ENCODE results near the gene TACC2. TPM values are rescaled to one million over a fixed set of nuclear protein-coding genes. Genes with fewer than 3 reads are reported as not detected.
"Not testable (repeated sequence)": the region's sequence is repeated elsewhere in the genome, so short reads cannot be mapped to it uniquely, and the experiment has no call there.

TACC2 gene
- total and polyA plus RNA-seq, 4 donors, result 21.6 to 107 (median 64.9) TPM

DNA sequence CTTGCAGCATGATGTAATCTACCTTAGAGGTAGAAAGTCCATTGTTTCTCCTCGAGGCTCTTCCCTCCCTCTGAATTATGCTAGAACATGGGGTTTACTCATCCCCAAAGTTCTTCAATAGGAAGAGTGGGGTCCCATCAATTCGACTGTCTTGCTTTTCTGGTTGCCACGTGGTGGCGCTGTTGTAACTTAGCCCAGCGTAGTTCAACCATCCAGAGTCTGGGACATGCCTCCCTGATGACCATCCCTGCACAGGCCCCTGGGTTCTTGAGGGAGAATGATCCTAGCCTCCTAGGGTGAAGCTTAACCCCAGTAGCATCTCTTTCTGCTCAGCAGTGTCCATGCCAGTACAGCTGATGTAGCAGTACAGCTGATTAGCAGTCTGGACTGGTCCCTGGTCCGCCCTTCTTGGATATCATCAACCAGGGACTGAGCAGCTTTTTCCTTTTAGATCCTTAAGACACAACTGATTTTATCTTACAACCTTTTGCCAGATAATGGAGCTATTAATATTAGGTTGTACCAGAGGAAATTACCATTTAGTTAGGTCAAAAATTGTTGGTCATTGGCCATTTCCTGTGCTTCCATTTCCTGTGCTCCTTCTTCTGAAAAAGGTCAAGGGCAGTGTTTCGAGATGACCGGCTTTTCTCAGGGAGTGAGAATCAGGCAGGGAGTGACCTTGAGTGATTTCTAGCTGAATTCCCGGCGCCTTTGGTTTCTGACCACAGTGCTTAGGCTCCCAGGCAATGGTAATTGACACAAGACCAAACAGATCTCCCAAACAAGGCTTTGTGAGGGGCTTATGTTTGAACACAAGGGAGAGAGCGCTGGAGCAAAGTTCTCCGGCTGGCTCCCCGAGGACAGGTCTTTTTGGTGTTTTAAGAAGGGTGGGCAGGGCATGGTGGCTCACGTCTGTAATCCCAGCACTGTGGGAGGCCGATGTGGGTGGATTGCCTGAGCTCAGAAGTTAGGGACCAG lies 65.4 kb downstream of the TACC2 start:
- DNase-seq (ENCODE audit: low read depth in 4 of 6, low spot score in 6 of 6), result peak in 1 of 6 donors; percentile 30

DNA sequence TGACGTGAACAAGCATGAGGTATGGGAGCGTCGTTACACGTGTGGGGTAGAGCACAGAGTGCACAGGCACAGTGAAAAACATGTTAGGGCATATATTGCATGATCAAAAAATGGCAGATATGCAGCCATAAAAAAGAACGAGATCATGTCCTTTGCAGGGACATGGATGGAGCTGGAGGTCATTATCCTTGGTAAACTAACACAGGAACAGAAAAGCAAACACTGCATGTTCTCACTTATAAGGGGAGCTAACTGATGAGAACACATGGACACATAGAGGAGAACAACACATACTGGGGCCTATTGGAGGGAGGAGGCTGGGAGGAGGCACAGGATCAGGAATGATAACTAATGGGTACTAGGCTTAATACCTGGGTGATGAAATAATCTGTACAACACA lies 66.3 kb downstream of the TACC2 start:
- DNase-seq (ENCODE audit: low read depth in 4 of 6, low spot score in 6 of 6), result no peak
- Histone ChIP-seq H3K9me3 (ENCODE audit: control insufficient read depth, insufficient read depth, low read length) (no peaks in the 10 kb centered on the region), H3K27me3 (ENCODE audit: control insufficient read depth, insufficient read depth, low read length) (no peaks in the 10 kb centered on the region), H3K27ac (ENCODE audit: low read depth, low read length) (no peak overlapping the region), H3K36me3 (ENCODE audit: control insufficient read depth, insufficient read depth, low read length) (no peaks in the 10 kb centered on the region), H3K4me1 (ENCODE audit: control insufficient read depth, insufficient read depth, low read length) (peaks cover 5% of the 10 kb centered on the region), H3K4me3 (ENCODE audit: low read depth, low read length) (no peak overlapping the region)
- WGBS (ENCODE audit: insufficient coverage), result 94% methylated on average over 5 of the region's 5 CpGs

More for the DNA sequence above, 65.4 kb downstream of the TACC2 start:
- H3K4me3 ChIP-seq (ENCODE audit: low read depth, low read length), result no peak overlapping the region
- H3K27me3 ChIP-seq (ENCODE audit: control insufficient read depth, insufficient read depth, low read length), result no peaks in the 10 kb centered on the region
- H3K4me1 ChIP-seq (ENCODE audit: control insufficient read depth, insufficient read depth, low read length), result peaks cover 5% of the 10 kb centered on the region
- H3K27ac ChIP-seq (ENCODE audit: low read depth, low read length), result no peak overlapping the region
- no peaks in the 10 kb centered on the region for H3K9me3 ChIP-seq (ENCODE audit: control insufficient read depth, insufficient read depth, low read length)
- no peaks in the 10 kb centered on the region for H3K36me3 ChIP-seq (ENCODE audit: control insufficient read depth, insufficient read depth, low read length)
- 47% methylated on average over 12 of the region's 15 CpGs for WGBS (ENCODE audit: insufficient coverage)

DNA sequence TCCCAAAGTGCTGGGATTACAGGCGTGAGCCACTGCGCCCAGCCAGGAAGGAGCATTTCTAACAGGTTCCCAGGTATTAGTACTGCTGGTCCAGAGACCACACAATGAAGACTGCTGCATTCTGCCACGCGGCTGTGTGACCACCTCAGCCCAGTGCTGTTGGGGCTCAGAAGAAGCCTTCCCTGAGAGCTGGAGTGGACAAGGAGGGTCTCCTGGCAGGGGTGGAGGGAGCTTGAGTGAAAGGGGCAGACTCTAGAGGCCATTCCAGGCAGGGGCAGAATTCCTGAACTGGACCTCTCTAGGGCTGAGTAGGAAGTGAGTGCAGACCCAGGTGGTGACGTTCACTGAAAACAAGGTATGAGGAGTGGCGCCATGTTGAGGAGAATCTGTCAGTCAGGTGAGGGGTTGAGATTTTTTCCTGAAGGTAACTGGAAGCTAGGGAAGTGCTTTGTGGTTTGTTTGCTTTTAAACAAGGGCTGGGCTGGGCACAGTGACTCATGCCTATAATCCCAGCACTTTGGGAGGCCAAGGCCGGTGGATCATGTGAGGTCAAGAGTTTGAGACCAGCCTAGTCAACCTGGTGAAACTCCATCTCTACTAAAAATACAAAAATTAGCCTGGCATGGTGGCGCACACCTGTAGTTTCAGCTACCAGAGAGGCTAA lies 67.6 kb downstream of the TACC2 start:
- no peaks in the 10 kb centered on the region for H3K27me3 ChIP-seq (ENCODE audit: control insufficient read depth, insufficient read depth, low read length)
- 98% methylated on average over 7 of the region's 8 CpGs for WGBS (ENCODE audit: insufficient coverage)
- no peaks in the 10 kb centered on the region for H3K9me3 ChIP-seq (ENCODE audit: control insufficient read depth, insufficient read depth, low read length)
- no peaks in the 10 kb centered on the region for H3K36me3 ChIP-seq (ENCODE audit: control insufficient read depth, insufficient read depth, low read length)
- no peaks in the 10 kb centered on the region for H3K4me1 ChIP-seq (ENCODE audit: control insufficient read depth, insufficient read depth, low read length)
- no peak overlapping the region for H3K27ac ChIP-seq (ENCODE audit: low read depth, low read length)
- DNase-seq (ENCODE audit: low read depth in 4 of 6, low spot score in 6 of 6), result no peak
- no peak overlapping the region for H3K4me3 ChIP-seq (ENCODE audit: low read depth, low read length)

DNA sequence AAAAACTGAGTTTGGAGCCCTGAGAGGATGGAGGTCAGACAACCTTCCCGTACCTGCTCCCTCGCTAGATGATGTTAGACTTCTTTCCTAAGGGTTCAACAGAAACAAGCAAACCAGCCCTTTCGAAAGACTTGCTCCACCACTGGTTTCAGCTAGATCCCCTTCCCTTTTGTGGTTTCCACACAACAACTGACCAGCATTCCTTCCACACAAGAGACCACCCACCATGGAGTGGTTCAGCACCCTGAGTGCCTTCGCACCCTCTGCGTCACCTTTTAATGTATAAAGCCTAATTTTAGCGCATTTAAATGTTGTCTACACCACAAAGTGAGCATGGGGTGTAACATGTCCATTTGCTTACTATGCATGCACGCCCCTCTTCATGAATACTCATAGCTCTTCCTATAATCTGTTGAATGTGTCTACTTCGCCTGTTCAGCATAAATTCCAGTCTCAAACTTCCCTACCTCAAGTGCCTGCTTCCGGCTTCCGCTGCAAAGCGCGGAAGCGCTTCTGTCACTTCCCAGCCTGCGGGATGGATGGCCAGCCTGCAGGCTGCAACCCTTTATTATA lies 69.0 kb downstream of the TACC2 start:
- Histone ChIP-seq H3K4me3 (ENCODE audit: low read depth, low read length) (no peak overlapping the region), H3K27ac (ENCODE audit: low read depth, low read length) (no peak overlapping the region), H3K27me3 (ENCODE audit: control insufficient read depth, insufficient read depth, low read length) (no peaks in the 10 kb centered on the region), H3K9me3 (ENCODE audit: control insufficient read depth, insufficient read depth, low read length) (no peaks in the 10 kb centered on the region), H3K36me3 (ENCODE audit: control insufficient read depth, insufficient read depth, low read length) (no peaks in the 10 kb centered on the region), H3K4me1 (ENCODE audit: control insufficient read depth, insufficient read depth, low read length) (no peaks in the 10 kb centered on the region)
- WGBS (ENCODE audit: insufficient coverage), result 76% methylated on average over 6 of the region's 14 CpGs
- no peak for DNase-seq (ENCODE audit: low read depth in 4 of 6, low spot score in 6 of 6)

DNA sequence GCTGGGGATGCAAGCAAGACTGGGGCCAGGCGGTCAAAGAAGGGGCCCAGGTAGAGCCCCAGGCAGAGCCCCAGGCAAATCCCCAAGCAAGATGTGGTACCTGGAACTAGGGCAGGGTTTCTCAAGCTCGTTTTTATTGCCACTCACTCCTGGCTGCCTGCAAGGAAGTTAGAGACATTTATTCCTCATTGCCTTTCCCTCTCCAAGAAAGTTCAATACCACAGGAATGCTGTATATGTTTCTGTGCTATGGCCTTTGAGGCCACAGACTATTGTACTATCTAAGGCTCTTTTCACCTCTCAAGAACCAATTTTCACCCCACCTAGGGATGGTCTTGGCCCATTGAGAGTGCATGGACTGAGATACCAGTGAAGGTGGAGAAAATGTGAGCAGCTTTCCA lies 71.3 kb downstream of the TACC2 start:
- Histone ChIP-seq H3K4me1 (ENCODE audit: control insufficient read depth, insufficient read depth, low read length) (peaks cover 3% of the 10 kb centered on the region), H3K4me3 (ENCODE audit: low read depth, low read length) (no peak overlapping the region), H3K9me3 (ENCODE audit: control insufficient read depth, insufficient read depth, low read length) (no peaks in the 10 kb centered on the region), H3K27ac (ENCODE audit: low read depth, low read length) (no peak overlapping the region), H3K36me3 (ENCODE audit: control insufficient read depth, insufficient read depth, low read length) (no peaks in the 10 kb centered on the region), H3K27me3 (ENCODE audit: control insufficient read depth, insufficient read depth, low read length) (no peaks in the 10 kb centered on the region)
- 47% methylated on average over 1 of the region's 2 CpGs for WGBS (ENCODE audit: insufficient coverage)
- no peak for DNase-seq (ENCODE audit: low read depth in 4 of 6, low spot score in 6 of 6)

DNA sequence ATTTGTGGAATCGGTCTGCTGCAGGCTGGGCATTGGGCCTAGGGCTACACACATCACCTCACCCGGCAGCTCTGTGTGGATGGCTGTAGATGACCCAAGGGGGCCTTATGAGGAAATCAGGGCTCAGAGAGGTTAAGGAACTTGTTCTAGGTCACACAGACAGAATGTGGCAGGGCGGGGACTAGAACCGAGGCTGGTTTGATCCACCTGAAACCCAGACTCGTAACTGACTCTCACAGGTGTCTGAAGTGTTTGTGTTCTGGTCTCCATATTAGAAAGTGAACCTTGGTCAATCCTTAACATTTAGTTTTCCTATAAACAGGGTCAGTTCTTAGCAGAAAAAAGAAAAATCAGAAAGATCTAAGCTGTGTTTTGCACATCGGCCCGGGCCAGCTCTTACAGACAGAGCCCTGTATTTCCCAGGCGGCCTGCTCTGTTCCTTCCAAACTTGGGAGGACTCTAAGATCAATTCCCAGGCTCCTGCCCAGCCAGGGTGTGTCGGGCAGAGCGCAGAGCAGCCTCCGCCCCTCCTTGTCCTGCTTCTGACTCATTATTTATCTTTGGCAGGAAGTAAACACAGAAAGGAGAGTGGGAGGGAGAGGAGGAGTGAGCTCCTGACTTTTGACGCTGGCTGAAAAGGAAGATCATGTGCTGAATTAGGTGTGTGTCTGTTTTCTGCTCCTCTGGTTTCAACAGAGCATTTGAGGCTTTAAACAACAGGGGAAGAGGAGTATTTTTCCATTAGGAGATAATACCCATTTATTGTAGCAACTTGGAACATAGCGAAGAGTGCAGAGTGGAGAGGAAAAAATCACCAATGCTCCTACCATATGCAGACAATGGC lies 74.1 kb downstream of the TACC2 start:
- peak overlapping the region; percentile 54 for H3K27ac ChIP-seq (ENCODE audit: low read depth, low read length)
- no peaks in the 10 kb centered on the region for H3K36me3 ChIP-seq (ENCODE audit: control insufficient read depth, insufficient read depth, low read length)
- 37% methylated on average over 8 of the region's 13 CpGs for WGBS (ENCODE audit: insufficient coverage)
- H3K4me3 ChIP-seq (ENCODE audit: low read depth, low read length), result no peak overlapping the region
- peaks cover 3% of the 10 kb centered on the region for H3K4me1 ChIP-seq (ENCODE audit: control insufficient read depth, insufficient read depth, low read length)
- no peaks in the 10 kb centered on the region for H3K27me3 ChIP-seq (ENCODE audit: control insufficient read depth, insufficient read depth, low read length)
- no peaks in the 10 kb centered on the region for H3K9me3 ChIP-seq (ENCODE audit: control insufficient read depth, insufficient read depth, low read length)
- DNase-seq (ENCODE audit: low read depth in 4 of 6, low spot score in 6 of 6), result peak in 1 of 6 donors; percentile 58

DNA sequence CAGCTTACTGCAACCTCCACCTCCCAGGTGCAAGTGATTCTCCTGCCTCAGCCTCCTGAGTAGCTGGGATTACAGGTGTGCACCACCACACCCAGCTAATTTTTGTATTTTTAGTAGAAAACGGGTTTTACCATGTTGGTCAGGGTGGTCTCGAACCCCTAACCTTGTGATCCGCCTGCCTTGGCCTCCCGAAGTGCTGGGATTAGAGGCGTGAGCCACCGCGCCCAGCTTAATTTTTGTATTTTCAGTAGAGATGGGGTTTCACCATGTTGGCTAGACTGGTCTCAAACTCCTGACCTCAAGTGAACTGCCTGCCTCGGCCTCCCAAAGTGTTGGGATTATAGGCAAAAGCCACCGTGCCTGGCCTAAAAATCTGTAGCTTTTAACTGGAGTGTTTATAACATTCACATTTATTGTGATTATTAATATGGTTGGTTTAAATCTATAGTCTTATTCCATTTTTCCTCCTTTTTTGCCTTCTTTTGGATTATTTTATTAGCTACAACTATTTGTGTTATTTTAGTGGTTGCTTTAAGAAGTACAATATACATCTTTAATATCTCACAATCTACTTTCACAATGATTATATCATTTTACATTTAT lies 77.5 kb downstream of the TACC2 start:
- not testable (repeated sequence) for H3K27me3 ChIP-seq (ENCODE audit: control insufficient read depth, insufficient read depth, low read length); H3K4me3 ChIP-seq (ENCODE audit: low read depth, low read length); H3K9me3 ChIP-seq (ENCODE audit: control insufficient read depth, insufficient read depth, low read length); H3K27ac ChIP-seq (ENCODE audit: low read depth, low read length); H3K36me3 ChIP-seq (ENCODE audit: control insufficient read depth, insufficient read depth, low read length); DNase-seq (ENCODE audit: low read depth in 4 of 6, low spot score in 6 of 6); H3K4me1 ChIP-seq (ENCODE audit: control insufficient read depth, insufficient read depth, low read length)
- WGBS (ENCODE audit: insufficient coverage), result 94% methylated on average over 3 of the region's 9 CpGs

DNA sequence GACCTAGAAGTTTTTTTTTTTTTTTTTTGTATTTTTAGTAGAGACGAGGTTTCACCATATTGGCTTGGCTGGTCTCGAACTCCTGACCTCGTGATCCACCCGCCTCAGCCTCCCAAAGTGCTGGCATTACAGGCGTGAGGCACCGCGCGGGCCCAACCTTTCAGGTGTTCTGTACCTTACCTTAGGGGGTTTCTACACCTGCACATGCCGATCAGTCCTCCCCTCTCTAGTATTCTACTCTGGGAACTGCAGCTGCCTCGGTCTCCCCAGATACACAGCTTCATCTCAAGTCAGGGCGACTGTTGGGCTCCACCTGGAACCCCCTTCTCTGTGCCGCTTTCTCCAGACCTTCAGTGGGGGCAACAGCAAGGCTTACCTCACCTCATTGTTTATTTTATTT lies 79.9 kb downstream of the TACC2 start:
- H3K36me3 ChIP-seq (ENCODE audit: control insufficient read depth, insufficient read depth, low read length), result no peaks in the 10 kb centered on the region
- DNase-seq (ENCODE audit: low read depth in 4 of 6, low spot score in 6 of 6), result no peak
- H3K4me1 ChIP-seq (ENCODE audit: control insufficient read depth, insufficient read depth, low read length), result no peaks in the 10 kb centered on the region
- H3K27me3 ChIP-seq (ENCODE audit: control insufficient read depth, insufficient read depth, low read length), result no peaks in the 10 kb centered on the region
- no peak overlapping the region for H3K27ac ChIP-seq (ENCODE audit: low read depth, low read length)
- WGBS (ENCODE audit: insufficient coverage), result 96% methylated on average over 10 of the region's 12 CpGs
- no peak overlapping the region for H3K4me3 ChIP-seq (ENCODE audit: low read depth, low read length)
- H3K9me3 ChIP-seq (ENCODE audit: control insufficient read depth, insufficient read depth, low read length), result no peaks in the 10 kb centered on the region

DNA sequence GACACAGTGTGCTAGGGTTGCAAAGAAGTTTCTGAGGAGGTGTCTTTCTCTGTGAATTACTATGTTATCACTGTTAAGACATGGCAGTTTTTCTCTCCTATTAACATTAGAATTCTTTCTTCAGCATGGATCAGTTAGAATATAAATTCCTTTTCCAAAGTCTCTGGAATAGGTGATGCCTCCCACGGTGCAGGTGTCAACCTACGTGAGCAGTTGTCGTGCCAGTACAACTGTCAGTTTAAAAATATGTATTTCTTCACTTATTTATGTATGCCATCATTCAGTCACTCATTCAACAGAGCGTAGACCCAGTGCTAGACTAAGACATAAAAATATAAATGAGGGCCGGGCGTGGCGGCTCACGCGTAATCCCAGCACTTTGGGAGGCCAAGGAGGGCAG lies 83.5 kb downstream of the TACC2 start:
- Histone ChIP-seq H3K36me3 (ENCODE audit: control insufficient read depth, insufficient read depth, low read length) (no peaks in the 10 kb centered on the region), H3K9me3 (ENCODE audit: control insufficient read depth, insufficient read depth, low read length) (no peaks in the 10 kb centered on the region), H3K27ac (ENCODE audit: low read depth, low read length) (no peak overlapping the region), H3K4me3 (ENCODE audit: low read depth, low read length) (no peak overlapping the region), H3K4me1 (ENCODE audit: control insufficient read depth, insufficient read depth, low read length) (no peaks in the 10 kb centered on the region), H3K27me3 (ENCODE audit: control insufficient read depth, insufficient read depth, low read length) (no peaks in the 10 kb centered on the region)
- DNase-seq (ENCODE audit: low read depth in 4 of 6, low spot score in 6 of 6), result no peak
- 100% methylated on average over 1 of the region's 9 CpGs for WGBS (ENCODE audit: insufficient coverage)
